Naive B cell (primary cell): Measurements from ENCODE around the gene MAZ. TPM values are rescaled to one million over a fixed set of nuclear protein-coding genes. Genes with fewer than 3 reads are reported as not detected.
"Not testable (repeated sequence)": the region's sequence is repeated elsewhere in the genome, so short reads cannot be mapped to it uniquely, and the experiment has no call there.

ENCODE experiments used
- ATAC-seq, 2 donors: fragments of 150-1000 bp; cut with Tn5 transposase; 2 replicates each; pipeline ENCODE4 v1.10.0; 2021; ENCODE audit warnings: low read depth in 2 of 2, mild to moderate bottlenecking in 2 of 2, moderate library complexity in 2 of 2
- DNase-seq: peaks from one replicate; pipeline ENCODE4 v3.0.0; 2022
- H3K27ac Mint-ChIP-seq, 6 donors: one replicate each; pipeline ENCODE4 v1.8.0; 2020 to 2022; ENCODE audit warnings: mild to moderate bottlenecking in 6 of 6, mixed read lengths in 6 of 6, moderate library complexity in 5 of 6, inconsistent platforms in 2 of 6
- H3K27me3 Mint-ChIP-seq, 3 donors: one replicate each; pipeline ENCODE4 v1.8.0; 2021 to 2022; ENCODE audit warnings: mixed read lengths in 3 of 3, mild to moderate bottlenecking in 1 of 3
- H3K36me3 Mint-ChIP-seq, 2 donors: one replicate each; pipeline ENCODE4 v1.8.0; 2020 to 2022; ENCODE audit warnings: mixed read lengths in 2 of 2, inconsistent platforms in 1 of 2, mild to moderate bottlenecking in 1 of 2
- H3K4me1 Mint-ChIP-seq, 3 donors: one replicate each; pipeline ENCODE4 v1.8.0; 2020 to 2022; ENCODE audit warnings: mixed read lengths in 3 of 3, inconsistent platforms in 1 of 3, mild to moderate bottlenecking in 1 of 3, moderate library complexity in 1 of 3
- H3K4me3 Mint-ChIP-seq, 8 donors: one replicate each; pipeline ENCODE4 v1.8.0; 2020 to 2022; ENCODE audit warnings: mild to moderate bottlenecking in 8 of 8, mixed read lengths in 8 of 8, moderate library complexity in 8 of 8, inconsistent platforms in 2 of 8
- H3K9me3 Mint-ChIP-seq, 7 donors: one replicate each; pipeline ENCODE4 v1.8.0; 2020 to 2022; ENCODE audit warnings: mixed read lengths in 7 of 7, mild to moderate bottlenecking in 5 of 7, inconsistent platforms in 2 of 7, moderate library complexity in 1 of 7
- polyA plus RNA-seq, 6 donors: library from polyadenylated mRNA; unstranded; fragments of 300-500 nt; fragmentation: Illumina TruSeq; gene quantifications; one replicate each; pipeline ENCODE4 v1.2.3, GENCODE V29; 2021; ENCODE audit warnings: low read depth in 6 of 6

Gene MAZ
- polyA plus RNA-seq, 6 donors from 2014 or later = 16.1 to 30.6 (median 23.2) TPM

- Mint-ChIP-seq H3K27me3 (no peaks in the 10 kb centered on the region), H3K4me1 (peaks cover 3 to 13% (median 13%) of the 10 kb centered on the region in 3 donors), H3K27ac (peak overlapping the region in 1 of 6 donors; percentile 14), H3K36me3 (peaks cover 0 to 7% of the 10 kb centered on the region in 2 donors), H3K9me3 (no peaks in the 10 kb centered on the region), H3K4me3 (no peak overlapping the region)
- DNase-seq (no peak), ATAC-seq (no peak)
Observed at GRCh38 chr16:29830774-29831173, 24.4 kb downstream of the MAZ start.

- ATAC-seq (no peak), DNase-seq (no peak)
- no peaks in the 10 kb centered on the region for H3K27me3 Mint-ChIP-seq
- no peaks in the 10 kb centered on the region for H3K9me3 Mint-ChIP-seq
- no peak overlapping the region for H3K4me3 Mint-ChIP-seq
- H3K4me1 Mint-ChIP-seq = peaks cover 3 to 13% (median 13%) of the 10 kb centered on the region in 3 donors
- no peak overlapping the region for H3K27ac Mint-ChIP-seq
- H3K36me3 Mint-ChIP-seq = peaks cover 0 to 7% of the 10 kb centered on the region in 2 donors
Observed at GRCh38 chr16:29831490-29831889, 25.2 kb downstream of the MAZ start.

- peaks cover 0 to 13% (median 7%) of the 10 kb centered on the region in 3 donors for H3K4me1 Mint-ChIP-seq
- H3K27me3 Mint-ChIP-seq, H3K4me3 Mint-ChIP-seq, H3K36me3 Mint-ChIP-seq, H3K27ac Mint-ChIP-seq, ATAC-seq, DNase-seq, H3K9me3 Mint-ChIP-seq: not testable (repeated sequence)
Observed at GRCh38 chr16:29833219-29833618, 26.9 kb downstream of the MAZ start.

GRCh38 chr16:29834079-29834478 lies 27.8 kb downstream of the MAZ start:
- Mint-ChIP-seq H3K4me1 (peaks cover 0 to 13% (median 4%) of the 10 kb centered on the region in 3 donors), H3K27me3 (no peaks in the 10 kb centered on the region), H3K9me3 (no peaks in the 10 kb centered on the region), H3K27ac (no peak overlapping the region), H3K36me3 (peaks cover 0 to 7% of the 10 kb centered on the region in 2 donors), H3K4me3 (no peak overlapping the region)
- DNase-seq (no peak), ATAC-seq (no peak)

GRCh38 chr16:29835926-29836325 lies 29.6 kb downstream of the MAZ start:
- ATAC-seq (no peak), DNase-seq (no peak)
- H3K4me1 Mint-ChIP-seq = peaks cover 0 to 2% (median 0%) of the 10 kb centered on the region in 3 donors
- peaks cover 0 to 8% of the 10 kb centered on the region in 2 donors for H3K36me3 Mint-ChIP-seq
- H3K27me3 Mint-ChIP-seq = no peaks in the 10 kb centered on the region
- no peak overlapping the region for H3K4me3 Mint-ChIP-seq
- H3K9me3 Mint-ChIP-seq = no peaks in the 10 kb centered on the region
- H3K27ac Mint-ChIP-seq = no peak overlapping the region

GRCh38 chr16:29836623-29837022 lies 30.3 kb downstream of the MAZ start:
- DNase-seq = no peak
- ATAC-seq = no peak
- Mint-ChIP-seq H3K36me3 (peaks cover 0 to 10% of the 10 kb centered on the region in 2 donors), H3K27ac (peak overlapping the region in 1 of 6 donors; percentile 15), H3K4me3 (no peak overlapping the region), H3K27me3 (no peaks in the 10 kb centered on the region), H3K9me3 (no peaks in the 10 kb centered on the region), H3K4me1 (no peaks in the 10 kb centered on the region)

GRCh38 chr16:29837841-29838240 lies 31.5 kb downstream of the MAZ start:
- no peak for DNase-seq
- no peaks in the 10 kb centered on the region for H3K4me1 Mint-ChIP-seq
- no peaks in the 10 kb centered on the region for H3K27me3 Mint-ChIP-seq
- no peak overlapping the region for H3K27ac Mint-ChIP-seq
- peaks cover 0 to 4% of the 10 kb centered on the region in 2 donors for H3K36me3 Mint-ChIP-seq
- no peaks in the 10 kb centered on the region for H3K9me3 Mint-ChIP-seq
- H3K4me3 Mint-ChIP-seq = no peak overlapping the region
- no peak for ATAC-seq

- Mint-ChIP-seq H3K9me3 (no peaks in the 10 kb centered on the region), H3K4me1 (no peaks in the 10 kb centered on the region), H3K27me3 (no peaks in the 10 kb centered on the region), H3K4me3 (no peak overlapping the region), H3K36me3 (peaks cover 0 to 4% of the 10 kb centered on the region in 2 donors), H3K27ac (peak overlapping the region in 1 of 6 donors; percentile 81)
- DNase-seq (no peak), ATAC-seq (no peak)
Observed at GRCh38 chr16:29839822-29840221, 33.5 kb downstream of the MAZ start.

- Mint-ChIP-seq H3K27ac (peak overlapping the region in 2 of 6 donors; percentile 69 to 81), H3K9me3 (no peaks in the 10 kb centered on the region), H3K4me3 (no peak overlapping the region), H3K36me3 (peaks cover 3 to 4% of the 10 kb centered on the region in 2 donors), H3K4me1 (no peaks in the 10 kb centered on the region), H3K27me3 (no peaks in the 10 kb centered on the region)
- DNase-seq (no peak), ATAC-seq (no peak)
Observed at GRCh38 chr16:29840240-29840639, 33.9 kb downstream of the MAZ start.

GRCh38 chr16:29841631-29842030 lies 35.3 kb downstream of the MAZ start:
- H3K4me3 Mint-ChIP-seq = no peak overlapping the region

GRCh38 chr16:29842732-29843346 lies 36.5 kb downstream of the MAZ start:
- Mint-ChIP-seq H3K9me3 (no peaks in the 10 kb centered on the region), H3K36me3 (peaks cover 4 to 19% of the 10 kb centered on the region in 2 donors), H3K4me3 (peak overlapping the region in 1 of 8 donors; percentile 24), H3K27ac (no peak overlapping the region), H3K27me3 (no peaks in the 10 kb centered on the region), H3K4me1 (peaks cover 0 to 4% (median 3%) of the 10 kb centered on the region in 3 donors)
- ATAC-seq (no peak), DNase-seq (no peak)

More at GRCh38 chr16:29841631-29842030, 35.3 kb downstream of the MAZ start:
- peaks cover 0 to 3% (median 0%) of the 10 kb centered on the region in 3 donors for H3K4me1 Mint-ChIP-seq
- no peaks in the 10 kb centered on the region for H3K27me3 Mint-ChIP-seq
- DNase-seq (no peak), ATAC-seq (no peak)
- peaks cover 4 to 11% of the 10 kb centered on the region in 2 donors for H3K36me3 Mint-ChIP-seq
- H3K9me3 Mint-ChIP-seq = no peaks in the 10 kb centered on the region
- H3K27ac Mint-ChIP-seq = peak overlapping the region in 1 of 6 donors; percentile 16

GRCh38 chr16:29843931-29844330 lies 37.6 kb downstream of the MAZ start:
- no peak overlapping the region for H3K27ac Mint-ChIP-seq
- no peaks in the 10 kb centered on the region for H3K27me3 Mint-ChIP-seq
- H3K4me3 Mint-ChIP-seq = no peak overlapping the region
- ATAC-seq (no peak), DNase-seq (no peak)
- peaks cover 0 to 13% (median 3%) of the 10 kb centered on the region in 3 donors for H3K4me1 Mint-ChIP-seq
- peaks cover 4 to 19% of the 10 kb centered on the region in 2 donors for H3K36me3 Mint-ChIP-seq
- no peaks in the 10 kb centered on the region for H3K9me3 Mint-ChIP-seq

- DNase-seq (no peak), ATAC-seq (no peak)
- Mint-ChIP-seq H3K27me3 (no peaks in the 10 kb centered on the region), H3K4me3 (no peak overlapping the region), H3K36me3 (peaks cover 4 to 19% of the 10 kb centered on the region in 2 donors), H3K9me3 (no peaks in the 10 kb centered on the region), H3K27ac (peak overlapping the region in 1 of 6 donors; percentile 79), H3K4me1 (peaks cover 0 to 13% (median 3%) of the 10 kb centered on the region in 3 donors)
Observed at GRCh38 chr16:29844575-29845331, 38.4 kb downstream of the MAZ start.

GRCh38 chr16:29845656-29846055 lies 39.3 kb downstream of the MAZ start:
- H3K9me3 Mint-ChIP-seq = no peaks in the 10 kb centered on the region
- H3K4me3 Mint-ChIP-seq = no peak overlapping the region
- DNase-seq (no peak), ATAC-seq (no peak)
- H3K4me1 Mint-ChIP-seq = peaks cover 0 to 13% (median 3%) of the 10 kb centered on the region in 3 donors
- H3K36me3 Mint-ChIP-seq = peaks cover 4 to 19% of the 10 kb centered on the region in 2 donors
- H3K27ac Mint-ChIP-seq = no peak overlapping the region
- H3K27me3 Mint-ChIP-seq = no peaks in the 10 kb centered on the region
